Left kidney (tissue), 2 donors: ENCODE data around the gene R3HDM4. TPM values are rescaled to one million over a fixed set of nuclear protein-coding genes. Genes with fewer than 3 reads are reported as not detected.
"Not testable (repeated sequence)": the region's sequence is repeated elsewhere in the genome, so short reads cannot be mapped to it uniquely, and the experiment has no call there.

ENCODE experiments used
- DNase-seq: peaks from one replicate; pipeline ENCODE4 v3.0.0-alpha.2; 2013
- polyA plus RNA-seq: library from polyadenylated mRNA; unstranded; fragments of 120-200 nt; gene quantifications from one replicate; pipeline ENCODE4 v1.2.1, GENCODE V29; 2013; ENCODE audit not compliant: insufficient read length

Gene R3HDM4
- polyA plus RNA-seq, 1 donor, result 34.8 TPM

DNA sequence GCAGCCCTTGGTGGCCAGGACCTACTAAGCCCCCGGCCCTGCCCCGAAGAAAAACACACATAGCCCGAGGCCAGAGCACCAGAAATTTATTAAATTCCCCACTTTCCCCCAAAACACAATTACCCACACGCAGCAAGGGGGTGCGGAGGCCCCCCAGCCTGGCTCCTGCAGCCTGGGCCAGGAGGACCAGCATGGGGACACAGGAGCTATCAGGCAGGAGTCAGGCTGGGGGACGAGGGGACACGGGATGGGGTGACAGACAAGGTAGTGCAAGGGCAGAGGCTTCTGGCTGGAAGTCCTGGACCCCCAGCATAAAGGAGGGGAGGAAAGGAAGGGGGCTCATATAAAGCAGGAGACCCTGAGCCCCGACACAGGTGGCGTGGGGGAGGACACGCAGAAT is 16.6 kb downstream of the R3HDM4 start:
- DNase-seq, result no peak

- DNase-seq, result peak; percentile 93
Measured at GRCh38 chr19:892894-893689, 19.9 kb downstream of the R3HDM4 start, which contains the start of the genes MED16 and RNU6-9. Gene MED16, minus strand, starts transcription at chr19:893187. Its CDS starts 2,056 bp downstream, at chr19:891131. Gene RNU6-9, plus strand, starts transcription at chr19:893484.

DNA sequence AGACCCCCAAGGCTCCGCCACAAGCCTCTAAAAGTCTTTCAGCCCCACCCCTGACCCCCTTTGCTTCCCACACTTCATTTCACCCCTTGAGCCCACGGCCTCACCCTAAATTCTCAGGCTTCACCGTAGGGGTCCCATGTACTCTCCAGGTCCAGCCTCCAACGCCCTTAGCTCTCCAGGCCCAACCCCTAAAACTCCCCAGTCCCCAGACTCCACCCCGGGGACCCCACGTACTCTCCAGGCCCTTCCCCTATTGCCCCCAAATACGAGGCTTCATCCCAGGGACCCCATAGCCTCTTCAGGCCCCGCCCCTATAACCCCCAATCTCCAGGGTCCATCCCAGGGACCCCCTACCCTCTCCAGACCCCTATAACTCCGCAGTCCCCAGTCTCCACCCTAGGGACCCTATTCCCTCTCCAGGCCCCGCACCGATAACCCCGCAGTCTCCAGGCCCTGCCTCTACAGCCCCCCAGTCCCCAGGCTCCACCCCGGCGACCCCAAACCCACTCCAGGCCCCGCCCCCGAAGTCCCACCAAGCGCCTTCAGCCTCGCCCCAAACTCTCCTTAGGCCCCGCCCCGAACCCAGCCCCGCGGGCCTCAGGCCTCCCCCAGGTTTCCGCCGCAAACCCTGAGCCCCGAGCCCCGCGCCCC is 20.7 kb downstream of the R3HDM4 start:
- no peak for DNase-seq

DNA sequence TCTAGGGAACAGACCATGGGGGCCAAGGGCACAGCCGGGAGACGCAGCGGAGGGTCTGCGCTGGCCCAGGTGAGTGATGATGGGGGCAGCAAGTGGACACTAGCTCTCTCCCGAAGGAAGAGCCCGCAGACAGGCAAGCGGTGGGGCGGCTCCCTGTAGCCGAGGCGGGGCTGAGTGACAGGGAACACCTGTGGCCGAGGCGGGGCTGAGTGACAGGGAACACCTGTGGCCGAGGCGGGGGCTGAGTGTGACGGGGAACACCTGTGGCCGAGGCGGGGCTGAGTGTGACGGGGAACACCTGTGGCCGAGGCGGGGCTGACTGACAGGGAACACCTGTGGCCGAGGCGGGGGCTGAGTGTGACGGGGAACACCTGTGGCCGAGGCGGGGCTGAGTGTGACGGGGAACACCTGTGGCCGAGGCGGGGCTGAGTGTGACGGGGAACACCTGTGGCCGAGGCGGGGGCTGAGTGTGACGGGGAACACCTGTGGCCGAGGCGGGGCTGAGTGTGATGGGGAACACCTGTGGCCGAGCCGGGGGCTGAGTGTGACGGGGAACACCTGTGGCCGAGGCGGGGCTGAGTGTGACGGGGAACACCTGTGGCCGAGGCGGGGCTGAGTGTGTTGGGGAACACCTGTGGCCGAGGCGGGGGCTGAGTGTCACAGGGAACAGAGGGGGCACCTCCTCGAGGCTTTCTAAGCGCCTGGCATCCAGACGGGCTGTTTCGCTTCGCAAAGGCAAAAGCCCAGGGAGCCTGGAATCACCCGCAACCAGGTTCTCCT is 21.4 kb downstream of the R3HDM4 start:
- DNase-seq, result not testable (repeated sequence)

DNA sequence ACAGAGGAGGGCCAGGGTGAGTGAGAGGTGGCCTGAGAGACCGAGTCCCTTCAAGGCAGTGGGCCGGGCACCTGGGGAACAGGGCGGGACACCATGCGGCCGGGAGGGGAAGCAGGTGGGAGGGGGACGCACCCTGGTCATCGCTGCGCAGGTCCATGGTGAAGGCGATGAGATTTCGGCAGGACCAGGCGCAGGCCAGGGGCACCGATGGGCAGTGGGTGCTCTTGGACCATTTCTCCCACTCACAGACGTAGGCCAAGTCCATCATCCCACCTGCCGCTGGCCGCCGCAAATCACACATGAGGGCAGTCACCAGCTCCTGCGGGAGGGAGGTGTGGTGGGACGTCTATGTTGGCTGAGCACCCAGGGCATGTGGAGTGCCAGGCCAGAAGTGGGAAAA is 22.2 kb downstream of the R3HDM4 start:
- DNase-seq, result no peak

GRCh38 chr19:889662-890295 is 23.2 kb downstream of the R3HDM4 start:
- no peak for DNase-seq

- DNase-seq, result no peak
Measured at GRCh38 chr19:888581-889385, 24.2 kb downstream of the R3HDM4 start.

DNA sequence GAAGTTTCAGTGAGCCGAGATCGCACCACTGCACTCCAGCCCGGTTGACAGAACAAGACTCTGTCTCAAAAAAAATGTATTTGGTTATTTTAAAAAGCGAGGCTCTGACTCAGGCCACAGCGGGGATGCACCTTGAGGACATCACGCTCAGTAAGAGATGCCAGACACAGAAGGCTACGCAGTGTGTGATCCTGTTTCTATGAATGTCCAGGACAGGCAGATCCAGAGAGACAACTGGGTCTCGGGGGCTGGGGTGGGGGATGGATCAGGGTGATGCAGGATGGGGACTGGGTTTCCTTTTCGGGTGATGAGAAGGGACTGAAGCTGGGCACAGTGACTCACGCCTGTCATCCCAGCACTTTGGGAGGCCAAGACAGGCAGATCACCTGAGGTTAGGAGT is 25.4 kb downstream of the R3HDM4 start:
- DNase-seq, result no peak

GRCh38 chr19:887072-887471 is 25.9 kb downstream of the R3HDM4 start:
- no peak for DNase-seq

DNA sequence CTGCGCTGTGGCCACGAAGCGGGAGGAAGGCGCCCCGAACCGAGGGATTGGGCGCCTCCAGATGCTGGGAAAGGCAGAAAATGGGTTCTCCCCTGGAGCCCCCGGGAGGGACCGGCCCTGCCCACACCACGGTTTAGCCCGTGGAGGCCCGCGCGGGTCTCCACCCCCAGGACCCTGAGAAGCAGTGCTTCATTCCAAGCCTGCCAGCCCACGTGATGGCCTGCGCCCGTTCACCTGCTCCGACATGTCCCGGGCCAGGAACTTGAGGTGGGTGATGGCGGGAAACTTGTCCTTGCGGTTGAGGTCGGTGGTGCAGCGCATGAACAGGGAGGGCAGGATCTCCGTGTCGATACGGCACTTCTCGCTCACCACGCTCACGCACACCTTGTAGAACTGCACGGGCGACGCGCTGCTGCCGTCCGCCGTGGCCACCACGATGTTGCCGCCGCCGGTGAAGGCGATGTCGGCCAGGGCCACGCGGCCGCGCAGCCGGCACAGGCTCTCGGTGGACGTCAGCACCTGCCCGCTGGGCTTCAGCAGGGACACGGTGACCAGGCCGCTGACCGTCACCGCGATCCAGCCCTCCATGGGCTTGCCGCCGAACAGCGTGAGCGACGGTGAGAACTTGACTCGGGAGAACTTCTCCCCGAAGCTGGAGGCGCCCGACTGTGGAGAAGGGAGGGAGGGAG is 27.3 kb downstream of the R3HDM4 start:
- no peak for DNase-seq

DNA sequence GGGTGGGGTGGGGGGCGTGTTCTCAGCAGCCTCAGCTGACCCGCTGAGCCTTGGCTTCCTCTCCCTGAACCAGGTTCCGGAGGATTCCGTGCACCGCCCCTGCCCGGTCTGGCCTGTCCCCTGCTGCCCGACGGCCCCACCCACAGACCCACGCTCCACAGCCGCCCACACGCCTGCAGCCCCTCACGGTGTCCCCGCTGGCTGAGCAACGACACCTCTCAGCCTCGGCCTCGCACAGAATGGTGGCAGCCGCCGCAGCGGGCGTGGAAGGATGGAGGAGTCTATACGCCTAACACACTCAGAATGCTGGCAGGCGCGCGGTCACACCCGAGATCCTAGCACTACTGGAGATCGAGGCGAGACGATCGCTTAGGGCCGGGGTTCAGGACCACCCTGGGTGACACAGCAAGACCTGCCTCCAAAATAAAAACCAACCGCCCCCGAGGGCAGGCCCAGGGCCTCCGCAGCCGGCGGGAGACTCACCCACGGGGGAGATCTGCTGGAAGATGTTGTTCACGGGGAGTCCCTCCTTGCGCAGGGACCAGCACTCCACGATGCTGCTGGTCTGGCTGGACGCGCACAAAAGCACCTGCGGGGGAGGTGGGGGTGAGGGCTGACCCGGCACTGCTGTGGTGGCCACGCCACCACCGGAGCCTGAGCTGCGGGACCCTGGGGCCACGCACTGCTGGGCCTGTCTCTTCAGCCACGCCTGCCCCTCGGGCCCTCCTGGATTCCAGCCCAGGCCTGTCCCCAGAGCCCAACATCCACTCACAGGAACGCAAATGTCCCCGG is 28.4 kb downstream of the R3HDM4 start:
- no peak for DNase-seq

- no peak for DNase-seq
Measured at GRCh38 chr19:883661-884211, 29.3 kb downstream of the R3HDM4 start.

GRCh38 chr19:882871-883497 is 30.0 kb downstream of the R3HDM4 start:
- DNase-seq, result no peak

DNA sequence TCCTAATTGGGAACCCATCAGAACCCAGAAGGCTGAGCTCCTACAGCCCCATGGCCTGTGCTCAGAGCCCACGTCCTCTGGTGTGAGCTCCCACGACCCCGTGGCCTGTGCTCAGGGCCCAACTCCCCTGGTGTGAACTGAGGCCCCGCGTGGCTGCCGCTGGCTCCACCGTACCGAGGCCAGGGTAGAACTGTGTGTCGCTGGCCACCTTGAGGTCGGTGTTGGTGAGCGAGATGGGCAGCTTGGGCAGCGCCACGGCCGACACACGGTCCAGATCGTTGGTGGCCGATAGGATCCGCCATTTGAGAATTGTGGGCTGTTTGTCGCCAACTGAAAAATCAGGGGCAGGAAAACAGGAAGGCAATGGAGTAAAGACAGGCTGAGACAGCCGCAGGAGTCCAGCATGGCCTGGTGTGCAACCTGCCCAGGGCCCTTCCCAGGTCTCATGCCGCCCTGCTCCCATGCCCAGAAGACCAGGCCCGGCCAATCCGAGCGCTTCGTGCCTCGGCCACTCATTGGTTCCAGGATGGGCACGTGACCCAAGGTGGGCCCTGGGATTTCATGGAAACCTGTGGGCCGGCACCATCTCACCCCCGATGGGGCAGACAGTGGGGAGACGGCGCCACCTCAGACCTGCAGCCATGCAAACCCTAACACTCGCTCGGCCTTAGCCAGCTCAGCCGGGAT is 31.5 kb downstream of the R3HDM4 start:
- no peak for DNase-seq

DNA sequence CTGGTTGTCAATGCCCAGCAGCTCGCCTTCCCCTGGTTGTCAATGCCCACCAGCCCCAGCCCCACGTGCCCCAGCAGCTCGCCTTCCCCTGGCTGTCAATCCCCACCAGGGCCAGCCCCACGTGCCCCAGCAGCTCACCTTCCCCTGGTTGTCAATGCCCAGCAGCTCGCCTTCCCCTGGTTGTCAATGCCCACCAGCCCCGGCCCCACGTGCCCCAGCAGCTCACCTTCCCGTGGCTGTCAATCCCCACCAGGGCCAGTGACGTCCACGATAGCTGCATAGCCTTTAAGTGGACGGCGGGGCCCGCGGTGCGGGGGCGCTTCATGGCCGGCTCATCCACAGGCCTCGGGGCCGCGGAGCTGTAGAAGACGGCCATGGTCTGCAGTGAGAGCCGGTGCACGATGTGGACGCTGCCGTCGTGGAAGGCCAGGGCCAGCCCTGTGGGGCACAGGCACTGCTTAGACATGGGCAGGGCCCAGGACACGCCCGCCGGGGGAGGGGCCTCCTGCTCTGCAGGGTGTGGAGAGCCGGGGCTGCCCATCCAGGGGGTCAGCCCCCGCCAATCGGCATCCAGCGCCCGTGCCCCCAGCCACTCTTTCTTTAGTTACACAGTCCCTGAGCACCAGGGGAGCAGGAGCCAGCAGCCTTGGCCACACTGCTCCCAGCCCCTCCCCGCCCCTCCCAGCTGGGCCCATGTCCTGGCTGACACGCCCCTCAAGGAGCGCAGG is 33.1 kb downstream of the R3HDM4 start:
- no peak for DNase-seq

DNA sequence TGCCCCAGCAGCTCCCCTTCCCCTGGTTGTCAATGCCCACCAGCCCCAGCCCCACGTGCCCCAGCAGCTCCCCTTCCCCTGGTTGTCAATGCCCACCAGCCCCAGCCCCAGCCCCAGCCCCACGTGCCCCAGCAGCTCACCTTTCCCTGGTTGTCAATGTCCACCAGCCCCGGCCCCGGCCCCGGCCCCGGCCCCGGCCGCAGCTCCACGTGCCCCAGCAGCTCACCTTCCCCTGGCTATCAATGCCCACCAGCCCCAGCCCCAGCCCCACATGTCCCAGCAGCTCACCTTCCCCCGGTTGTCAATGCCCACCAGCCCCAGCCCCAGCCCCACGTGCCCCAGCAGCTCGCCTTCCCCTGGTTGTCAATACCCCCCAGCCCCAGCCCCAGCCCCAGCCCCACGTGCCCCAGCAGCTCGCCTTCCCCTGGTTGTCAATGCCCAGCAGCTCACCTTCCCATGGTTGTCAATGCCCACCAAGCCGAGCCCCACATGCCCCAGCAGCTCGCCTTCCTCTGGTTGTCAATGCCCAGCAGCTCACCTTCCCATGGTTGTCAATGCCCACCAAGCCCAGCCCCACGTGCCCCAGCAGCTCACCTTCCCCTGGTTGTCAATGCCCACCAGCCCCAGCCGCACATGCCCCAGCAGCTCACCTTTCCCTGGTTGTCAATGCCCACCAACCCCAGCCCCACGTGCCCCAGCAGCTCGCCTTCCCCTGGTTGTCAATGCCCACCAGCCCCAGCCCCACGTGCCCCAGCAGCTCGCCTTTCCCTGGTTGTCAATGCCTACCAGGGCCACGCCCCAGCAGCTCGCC is 34.1 kb downstream of the R3HDM4 start:
- not testable (repeated sequence) for DNase-seq
